Gastroesophageal sphincter (tissue), 4 donors: Measurements from ENCODE around the gene ATXN7L3B. TPM values are rescaled to one million over a fixed set of nuclear protein-coding genes. Genes with fewer than 3 reads are reported as not detected.

Experiments used
- ATAC-seq: fragments of 150-250 bp; one replicate; pipeline ENCODE4 v1.9.1; 2016; ENCODE audit warnings: mild to moderate bottlenecking, moderate library complexity
- H3K27ac ChIP-seq, 4 donors: fragments of 200-600 bp; sonication (generic) in 3 of 4; 1 replicate in 3 of 4; 2 replicates in 1 of 4; pipeline ENCODE4 v1.5.1; 2016 to 2019
- H3K27me3 ChIP-seq: fragments of 200-600 bp; sonication (generic); one replicate; pipeline ENCODE4 v1.5.1; 2019
- H3K36me3 ChIP-seq, 2 donors: fragments of 200-600 bp; sonication (generic); one replicate each; pipeline ENCODE4 v1.5.1; 2019; ENCODE audit warnings: control low read depth in 1 of 2
- H3K4me1 ChIP-seq, 3 donors: fragments of 200-600 bp; sonication (generic); 1 replicate in 2 of 3; 2 replicates in 1 of 3; pipeline ENCODE4 v1.5.1; 2016 to 2019; ENCODE audit warnings: control low read depth in 2 of 3
- H3K4me3 ChIP-seq, 2 donors: fragments of 200-600 bp; sonication (generic); one replicate each; pipeline ENCODE4 v1.5.1; 2019; ENCODE audit warnings: mild to moderate bottlenecking in 1 of 2, moderate library complexity in 1 of 2
- H3K9me3 ChIP-seq, 3 donors: fragments of 200-600 bp; sonication (generic); one replicate each; pipeline ENCODE4 v1.5.1; 2017 to 2019; ENCODE audit warnings: control low read depth in 2 of 3
- CTCF ChIP-seq, 4 experiments: fragments of 200-600 bp in 2 of 4; fragments of 450-650 bp in 2 of 4; sonication (generic) in 1 of 4; IDR thresholded peaks; one replicate each; pipeline ENCODE4 v1.5.1; 2017 to 2019; ENCODE audit warnings: antibody characterized with exemption in 4 of 4, mild to moderate bottlenecking in 2 of 4, moderate library complexity in 2 of 4
- EP300 ChIP-seq: sonication (generic); formaldehyde crosslinking; IDR thresholded peaks from one replicate; pipeline ENCODE4 v1.6.1; 2017; ENCODE audit warnings: antibody characterized with exemption, mild to moderate bottlenecking
- POLR2A ChIP-seq, 2 donors: fragments of 450-650 bp; IDR thresholded peaks; one replicate each; pipeline ENCODE4 v1.6.1; 2017; ENCODE audit warnings: antibody characterized with exemption in 2 of 2, mild to moderate bottlenecking in 2 of 2, moderate library complexity in 1 of 2
- POLR2AphosphoS5 ChIP-seq: sonication (generic); formaldehyde crosslinking; IDR thresholded peaks from one replicate; pipeline ENCODE4 v1.6.1; 2017; ENCODE audit warnings: antibody characterized with exemption
- WGBS, 2 donors: methylation state at CpG; one replicate each; pipeline ENCODE4 v1.1.5; 2018; ENCODE audit warnings: low coverage in 1 of 2; 5-methylcytosine and 5-hydroxymethylcytosine counted together
- total RNA-seq, 4 donors: library from RNA; depleted of rRNA; stranded (reverse); fragments of >200 nt; gene quantifications; one replicate each; pipeline ENCODE4 v1.1.0, GENCODE V29; 2016

The ATXN7L3B gene
- total RNA-seq: 10 to 100 TPM; 21.3 to 27.7 (median 25.9) TPM

GRCh38 chr12:74537707-74538385 lies at the start of gene ATXN7L3B:
ATXN7L3B (plus strand) TSS chr12:74537835; CDS start chr12:74538113, 278 bp downstream.
- Histone ChIP-seq H3K4me3 (peak within 1 kb of the TSS; percentile 68 to 85), H3K4me1 (peaks cover 15 to 51% (median 15%) of the 10 kb centered on the region in 3 donors), H3K27ac (peak within 1 kb of the TSS; percentile 78 to 98 (median 90)), H3K27me3 (no peaks in the 10 kb centered on the region), H3K9me3 (no peaks in the 10 kb centered on the region), H3K36me3 (peaks cover 0 to 21% of the 10 kb centered on the region in 2 donors)
- TF ChIP-seq CTCF (IDR thresholded peaks at IDR 0.05) (peak in 1 of 4 experiments; percentile 24), POLR2AphosphoS5 (peak; percentile 62), EP300 (no peak), POLR2A (IDR thresholded peaks at IDR 0.05) (peak; percentile 52 to 57)
- ATAC-seq: peak; percentile 100
- WGBS, 2 donors: 0 to 1% methylated on average over 16 to 30 of the region's 49 CpGs

GRCh38 chr12:74488134-74488533 lies 49.5 kb upstream of the ATXN7L3B start:
- whole genome bisulfite sequencing, 2 donors: 30 to 57% methylated on average over 1 of the region's 1 CpG
- Histone ChIP-seq H3K36me3 (no peaks in the 10 kb centered on the region), H3K4me1 (no peaks in the 10 kb centered on the region), H3K27ac (no peak overlapping the region), H3K9me3 (no peaks in the 10 kb centered on the region), H3K27me3 (no peaks in the 10 kb centered on the region), H3K4me3 (no peak overlapping the region)
- no peak for TF ChIP-seq EP300
- no peak for TF ChIP-seq CTCF (IDR thresholded peaks at IDR 0.05)
- no peak for TF ChIP-seq POLR2AphosphoS5
- no peak for TF ChIP-seq POLR2A (IDR thresholded peaks at IDR 0.05)
- no peak for ATAC-seq

GRCh38 chr12:74489543-74489942 lies 48.1 kb upstream of the ATXN7L3B start:
- H3K36me3 ChIP-seq: no peaks in the 10 kb centered on the region
- no peak for ATAC-seq
- TF ChIP-seq POLR2AphosphoS5: no peak
- TF ChIP-seq POLR2A (IDR thresholded peaks at IDR 0.05): no peak
- TF ChIP-seq EP300: no peak
- TF ChIP-seq CTCF (IDR thresholded peaks at IDR 0.05): no peak
- H3K9me3 ChIP-seq: no peaks in the 10 kb centered on the region
- H3K4me1 ChIP-seq: no peaks in the 10 kb centered on the region
- no peak overlapping the region for H3K27ac ChIP-seq
- WGBS, 2 donors: 49 to 65% methylated on average over 2 of the region's 2 CpGs
- H3K27me3 ChIP-seq: no peaks in the 10 kb centered on the region
- no peak overlapping the region for H3K4me3 ChIP-seq

GRCh38 chr12:74490390-74491064 lies 47.1 kb upstream of the ATXN7L3B start:
- no peak for ATAC-seq
- Histone ChIP-seq H3K9me3 (no peaks in the 10 kb centered on the region), H3K36me3 (no peaks in the 10 kb centered on the region), H3K4me1 (no peaks in the 10 kb centered on the region), H3K27ac (no peak overlapping the region), H3K4me3 (no peak overlapping the region), H3K27me3 (no peaks in the 10 kb centered on the region)
- TF ChIP-seq POLR2AphosphoS5 (no peak), POLR2A (IDR thresholded peaks at IDR 0.05) (no peak), CTCF (IDR thresholded peaks at IDR 0.05) (no peak), EP300 (no peak)
- WGBS, 2 donors: 26 to 37% methylated on average over 3 of the region's 3 CpGs
